GM12874 (cell line): ENCODE measurements around the gene ATP1A1.

Experiments
- CTCF ChIP-seq: IDR thresholded peaks from 2 replicates; pipeline ENCODE4 v1.5.1; 2011; ENCODE audit warnings: low read depth, mild to moderate bottlenecking, control low read depth, low read length, moderate library complexity; ENCODE audit not compliant: insufficient read depth

Gene ATP1A1

DNA sequence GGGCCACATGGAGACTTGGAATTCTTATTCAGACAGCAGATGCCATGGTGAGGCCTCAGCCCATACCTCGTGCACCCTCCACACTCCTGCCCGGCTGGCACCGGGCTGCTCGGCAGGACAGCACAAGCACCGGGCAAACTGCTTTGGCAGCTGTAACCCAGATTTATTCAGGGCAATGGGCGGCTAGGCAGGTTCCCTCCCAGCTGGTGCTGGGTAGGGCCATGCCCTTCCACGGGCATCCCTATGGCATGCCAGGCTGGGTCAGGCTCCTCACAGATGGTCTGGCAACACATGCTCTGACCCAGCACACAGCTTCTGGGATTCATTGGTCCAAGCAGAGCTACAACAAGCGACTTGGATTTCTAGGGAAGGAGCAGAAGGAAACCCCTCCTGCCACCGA, 53.4 kb downstream of the ATP1A1 start:
- no peak for TF ChIP-seq CTCF

GRCh38 chr1:116428576-116428975, 55.5 kb downstream of the ATP1A1 start:
- TF ChIP-seq CTCF = no peak

GRCh38 chr1:116429821-116430374, 56.9 kb downstream of the ATP1A1 start:
- TF ChIP-seq CTCF = no peak

DNA sequence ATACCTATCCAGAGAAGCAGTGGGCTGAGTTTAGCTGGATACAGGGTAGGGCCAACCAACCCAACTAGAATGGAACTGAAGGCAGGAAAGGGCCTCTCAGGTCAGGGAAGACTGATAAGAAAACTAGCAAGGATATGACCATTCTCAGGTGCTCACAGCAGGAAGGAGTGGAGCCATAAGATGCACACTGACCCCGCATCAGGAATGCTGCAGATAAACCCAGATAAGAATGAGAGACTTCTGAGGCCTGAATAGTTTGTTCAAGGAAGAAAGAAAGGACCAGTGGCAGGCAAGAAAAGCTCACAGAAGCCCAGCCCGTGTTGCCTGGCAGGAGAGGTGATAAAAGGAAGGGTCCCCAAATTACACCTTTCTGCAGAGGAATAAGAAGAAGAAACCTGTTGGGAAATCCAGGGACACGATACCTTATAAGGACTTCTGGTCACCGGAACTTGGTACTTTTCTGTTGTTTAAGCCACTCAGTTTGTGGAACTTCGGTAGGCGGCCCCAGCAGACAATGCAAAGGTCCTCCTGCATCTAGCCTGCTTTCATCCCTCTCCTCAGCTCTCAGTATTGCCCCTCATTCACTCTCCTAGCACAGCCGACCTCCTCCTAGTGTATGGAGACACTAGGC, 58.9 kb downstream of the ATP1A1 start:
- no peak for TF ChIP-seq CTCF

DNA sequence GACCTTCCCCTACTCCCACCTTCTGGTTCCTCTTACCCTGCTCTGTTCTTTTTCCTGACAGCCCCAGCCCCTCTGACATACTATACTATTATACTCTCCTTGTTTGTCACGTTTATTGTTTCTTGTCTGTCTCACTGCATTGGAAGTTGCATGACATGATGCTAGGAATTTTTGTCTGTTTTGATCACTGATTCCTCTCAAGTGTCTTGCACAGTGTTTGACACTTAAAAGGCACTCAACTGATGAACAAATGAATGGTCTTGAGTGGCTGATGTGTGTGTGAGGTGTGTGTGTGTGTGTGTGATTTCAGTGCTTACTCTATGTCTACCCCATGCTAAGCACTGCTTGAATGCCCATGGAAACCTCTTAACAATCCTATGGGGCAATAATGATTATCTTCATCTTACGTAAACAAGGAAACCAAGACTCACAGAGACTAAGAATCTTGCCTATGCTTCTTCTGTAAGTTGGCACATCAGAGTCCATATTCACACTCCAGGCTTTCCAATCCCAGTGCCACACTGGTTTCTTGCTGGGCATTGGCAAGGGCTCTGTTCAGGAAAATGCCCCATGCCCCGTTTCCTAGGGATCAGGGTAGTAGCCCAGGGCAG, 59.7 kb downstream of the ATP1A1 start:
- no peak for TF ChIP-seq CTCF

DNA sequence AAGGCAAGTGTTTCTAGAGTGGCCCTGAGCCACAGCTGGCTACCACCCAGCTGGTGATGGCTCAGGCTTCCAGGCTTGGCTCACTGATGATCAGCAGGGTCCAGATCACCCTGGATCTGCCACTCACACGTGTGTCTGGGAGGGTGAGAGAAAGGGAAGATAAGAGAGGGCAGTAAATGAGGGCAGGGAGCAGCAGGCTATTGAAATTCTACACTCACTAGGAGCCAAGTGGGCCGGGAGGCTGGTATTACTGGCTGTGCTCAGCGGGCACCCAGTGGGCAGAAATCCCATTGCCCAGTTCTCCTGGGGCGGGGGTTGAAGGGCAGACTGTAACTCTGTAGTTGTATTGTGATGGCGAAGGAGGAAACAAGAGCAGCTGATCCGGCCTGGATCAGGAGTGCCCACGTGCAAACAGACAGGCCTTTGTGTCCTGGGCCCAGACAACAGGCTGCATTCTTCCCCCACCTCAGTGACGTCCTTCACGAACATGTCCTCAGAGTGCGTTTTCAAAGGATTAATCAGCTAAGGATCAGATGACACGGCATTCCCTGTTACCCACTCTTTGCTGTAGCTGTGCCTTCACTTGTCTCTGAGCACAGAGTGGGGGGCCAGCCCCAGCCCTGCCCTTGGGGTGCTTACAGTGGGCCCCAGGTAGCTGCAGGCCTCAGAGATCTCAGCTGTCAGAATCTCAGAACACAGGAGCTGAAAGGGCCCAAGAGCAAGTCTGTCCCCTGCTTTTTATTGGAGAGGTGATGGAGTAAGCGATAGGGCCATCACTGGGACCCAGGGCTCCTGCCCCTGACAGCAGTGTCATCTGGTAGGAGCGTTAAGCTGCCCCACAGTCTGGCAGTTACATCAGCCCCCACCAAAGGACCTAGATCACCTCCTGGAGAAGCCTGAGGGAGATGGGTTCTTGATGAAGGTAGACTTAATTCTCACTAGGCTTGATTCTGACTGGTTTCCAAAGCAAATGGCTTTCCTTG, 60.5 kb downstream of the ATP1A1 start:
- TF ChIP-seq CTCF = no peak

DNA sequence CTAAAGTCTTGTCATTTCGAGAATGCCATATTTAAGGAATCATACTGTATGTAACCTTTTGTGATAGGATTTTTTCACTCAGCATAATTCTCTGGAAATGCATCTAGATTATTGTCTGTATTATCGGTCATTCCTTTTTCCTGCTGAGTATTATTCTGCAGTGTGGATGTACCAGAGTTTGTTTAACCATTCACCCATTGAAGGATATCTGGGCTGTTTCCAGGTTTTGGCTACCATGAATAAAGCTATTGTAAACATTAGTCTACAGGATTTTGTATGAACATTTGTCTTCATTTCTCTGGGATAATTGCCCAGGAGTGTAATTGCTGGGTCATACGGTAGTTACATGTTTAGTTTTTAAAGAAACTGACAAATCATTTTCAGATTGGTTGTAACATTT, 61.8 kb downstream of the ATP1A1 start:
- no peak for TF ChIP-seq CTCF
